NCI-H345 (cell line): ENCODE measurements around the gene PNPLA8.

Experiments
- DNase-seq: peaks from one replicate; lab custom pipeline; 2025; lab: John Stamatoyannopoulos, UW

PNPLA8 gene

GRCh38 chr7:108442039-108442568 lies 83.8 kb downstream of the PNPLA8 start:
- DNase-seq, result peak; percentile 84

GRCh38 chr7:108441392-108441955 lies 84.5 kb downstream of the PNPLA8 start:
- no peak for DNase-seq

GRCh38 chr7:108440613-108441012 lies 85.3 kb downstream of the PNPLA8 start:
- DNase-seq, result no peak

- DNase-seq, result no peak
These were observed 89.0 kb downstream of the PNPLA8 start for GRCh38 chr7:108436906-108437305.

GRCh38 chr7:108434010-108434409 lies 91.9 kb downstream of the PNPLA8 start:
- no peak for DNase-seq

- no peak for DNase-seq
These were observed 94.8 kb downstream of the PNPLA8 start for GRCh38 chr7:108431099-108431498.

- DNase-seq, result no peak
These were observed 95.3 kb downstream of the PNPLA8 start for GRCh38 chr7:108430664-108431063.

GRCh38 chr7:108427766-108428165 lies 98.2 kb downstream of the PNPLA8 start:
- no peak for DNase-seq

- no peak for DNase-seq
These were observed 100.1 kb downstream of the PNPLA8 start for GRCh38 chr7:108425714-108426275.

- no peak for DNase-seq
These were observed 101.9 kb downstream of the PNPLA8 start for GRCh38 chr7:108424013-108424412.

- no peak for DNase-seq
These were observed 102.6 kb downstream of the PNPLA8 start for GRCh38 chr7:108423089-108423989.

- no peak for DNase-seq
These were observed 104.1 kb downstream of the PNPLA8 start for GRCh38 chr7:108421720-108422331.
